Endothelial cell of umbilical vein (primary cell): ENCODE data around the gene GEMIN7.

Experiments used
- EZH2 ChIP-seq: IDR thresholded peaks from 2 replicates; pipeline ENCODE4 v1.6.1; 2012; ENCODE audit warnings: borderline replicate concordance, low read depth, mild to moderate bottlenecking, moderate library complexity, low read length, inconsistent platforms; ENCODE audit not compliant: severe bottlenecking
- MYC ChIP-seq: IDR thresholded peaks from one replicate; pipeline ENCODE4 v1.6.1; 2011; ENCODE audit warnings: mild to moderate bottlenecking, low read depth, low read length
- POLR2A ChIP-seq: IDR thresholded peaks from 2 replicates; pipeline ENCODE4 v1.6.1; 2012; ENCODE audit warnings: low read depth, mild to moderate bottlenecking, control low read depth, low read length
- POLR2AphosphoS5 ChIP-seq: IDR thresholded peaks from 2 replicates; pipeline ENCODE4 v1.6.1; 2012; ENCODE audit warnings: low read depth, mild to moderate bottlenecking, control low read depth, low read length, moderate library complexity; ENCODE audit not compliant: insufficient read depth
- TF ChIP-seq, protein P1 (sequence below), 2 donors: IDR thresholded peaks; 1 replicate in 1 of 2; 2 replicates in 1 of 2; pipeline ENCODE4 v1.5.1; 2011; ENCODE audit warnings: low read length in 2 of 2, mild to moderate bottlenecking in 2 of 2, moderate library complexity in 2 of 2, control low read depth in 1 of 2, inconsistent platforms in 1 of 2, low read depth in 1 of 2; ENCODE audit not compliant: insufficient read depth in 1 of 2; ENCODE audit errors: extremely low read depth in 1 of 2

DNA sequence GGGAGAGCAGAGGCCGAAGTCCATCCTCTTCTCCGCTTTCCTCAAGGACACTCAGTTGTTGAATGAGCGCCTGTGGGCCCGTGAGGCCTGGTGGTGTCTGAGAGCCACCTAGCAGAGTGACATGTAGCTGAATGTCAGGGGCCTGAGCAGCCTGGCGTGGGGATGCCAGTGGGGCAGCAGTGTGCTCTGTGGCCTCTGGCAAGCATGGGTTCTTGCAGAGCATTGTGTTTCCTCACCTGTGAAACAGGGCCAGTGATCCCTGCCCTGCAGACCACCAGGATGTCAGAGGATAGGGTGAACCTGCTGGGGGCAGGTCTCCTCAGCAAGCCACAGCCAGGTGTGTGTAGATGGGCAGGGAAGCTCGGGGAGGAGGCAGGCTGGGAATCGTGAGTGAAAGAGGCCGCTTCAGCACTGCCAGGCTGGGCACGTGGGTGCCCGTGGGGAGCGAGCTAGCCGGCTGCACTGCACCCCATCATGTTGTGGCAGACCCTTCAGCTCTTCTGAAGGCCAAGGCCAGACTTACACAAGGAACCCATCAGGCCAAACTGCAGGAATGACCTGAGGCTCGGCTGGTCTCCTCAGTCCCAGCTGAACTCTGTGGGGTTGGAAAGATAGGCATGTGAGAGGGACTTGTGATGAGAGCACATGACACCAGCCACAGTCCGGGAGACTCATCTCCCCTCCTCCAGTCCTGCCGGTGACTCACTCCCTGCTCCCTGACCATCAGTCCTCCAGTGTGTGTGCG, 18.9 kb downstream of the GEMIN7 start:
- TF ChIP-seq, protein P1, sequence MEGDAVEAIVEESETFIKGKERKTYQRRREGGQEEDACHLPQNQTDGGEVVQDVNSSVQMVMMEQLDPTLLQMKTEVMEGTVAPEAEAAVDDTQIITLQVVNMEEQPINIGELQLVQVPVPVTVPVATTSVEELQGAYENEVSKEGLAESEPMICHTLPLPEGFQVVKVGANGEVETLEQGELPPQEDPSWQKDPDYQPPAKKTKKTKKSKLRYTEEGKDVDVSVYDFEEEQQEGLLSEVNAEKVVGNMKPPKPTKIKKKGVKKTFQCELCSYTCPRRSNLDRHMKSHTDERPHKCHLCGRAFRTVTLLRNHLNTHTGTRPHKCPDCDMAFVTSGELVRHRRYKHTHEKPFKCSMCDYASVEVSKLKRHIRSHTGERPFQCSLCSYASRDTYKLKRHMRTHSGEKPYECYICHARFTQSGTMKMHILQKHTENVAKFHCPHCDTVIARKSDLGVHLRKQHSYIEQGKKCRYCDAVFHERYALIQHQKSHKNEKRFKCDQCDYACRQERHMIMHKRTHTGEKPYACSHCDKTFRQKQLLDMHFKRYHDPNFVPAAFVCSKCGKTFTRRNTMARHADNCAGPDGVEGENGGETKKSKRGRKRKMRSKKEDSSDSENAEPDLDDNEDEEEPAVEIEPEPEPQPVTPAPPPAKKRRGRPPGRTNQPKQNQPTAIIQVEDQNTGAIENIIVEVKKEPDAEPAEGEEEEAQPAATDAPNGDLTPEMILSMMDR (IDR thresholded peaks at IDR 0.05; ENCODE audit: extremely low read depth in 1 of 2, insufficient read depth in 1 of 2, low read depth in 1 of 2, low read length in 2 of 2) = no peak
- TF ChIP-seq MYC (peak; percentile 32), POLR2AphosphoS5 (no peak), POLR2A (no peak), EZH2 (no peak)
